Sigmoid colon (tissue), 4 donors: ENCODE data around the gene MLN.

ENCODE experiments used
- CTCF ChIP-seq, 4 experiments: fragments of 450-650 bp in 3 of 4; fragments of 200-600 bp in 1 of 4; IDR thresholded peaks; one replicate each; pipeline ENCODE4 v1.5.1; 2016 to 2019; ENCODE audit warnings: antibody characterized with exemption in 4 of 4, mild to moderate bottlenecking in 3 of 4, moderate library complexity in 2 of 4
- EP300 ChIP-seq, 4 donors: sonication (generic); formaldehyde crosslinking; IDR thresholded peaks; one replicate each; pipeline ENCODE4 v1.6.1; 2017; ENCODE audit warnings: antibody characterized with exemption in 4 of 4
- POLR2A ChIP-seq, 2 donors: fragments of 450-650 bp; IDR thresholded peaks; one replicate each; pipeline ENCODE4 v1.6.1; 2016; ENCODE audit warnings: antibody characterized with exemption in 2 of 2, mild to moderate bottlenecking in 2 of 2, moderate library complexity in 2 of 2

- TF ChIP-seq CTCF (IDR thresholded peaks at IDR 0.05) (no peak), POLR2A (IDR thresholded peaks at IDR 0.05) (no peak), EP300 (IDR thresholded peaks at IDR 0.05) (no peak)
Measured at GRCh38 chr6:33756211-33756954, 47.4 kb downstream of the MLN start.
